HG03045 (cell line): ENCODE data around the gene HPCAL1.

Source experiments
- ATAC-seq: cut with Tn5 transposase; IDR thresholded peaks from one replicate; pipeline ENCODE4 v1.9.1; 2021; ENCODE audit warnings: mild to moderate bottlenecking, moderate library complexity; ENCODE audit not compliant: unreplicated experiment

The HPCAL1 gene

DNA sequence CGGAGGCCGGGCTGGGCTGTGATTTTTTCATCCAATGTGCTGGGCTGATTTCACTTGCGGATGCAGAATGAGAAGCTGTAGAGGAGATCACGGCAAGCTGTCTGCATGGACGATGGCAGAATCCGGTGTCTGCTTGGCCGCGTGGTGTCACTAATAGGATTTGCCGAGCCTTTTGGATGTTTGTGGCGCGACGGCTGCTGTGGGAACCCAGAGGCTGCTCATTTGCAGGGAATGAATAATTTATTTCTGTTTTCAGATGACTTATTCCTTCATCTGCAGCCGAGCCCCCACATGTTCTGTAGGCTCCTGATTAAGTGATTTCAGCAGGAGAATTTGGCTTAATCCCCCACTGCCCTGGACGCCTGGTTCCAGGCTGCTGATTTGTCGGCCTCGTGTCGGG, 82.8 kb downstream of the HPCAL1 start:
- ATAC-seq = no peak

DNA sequence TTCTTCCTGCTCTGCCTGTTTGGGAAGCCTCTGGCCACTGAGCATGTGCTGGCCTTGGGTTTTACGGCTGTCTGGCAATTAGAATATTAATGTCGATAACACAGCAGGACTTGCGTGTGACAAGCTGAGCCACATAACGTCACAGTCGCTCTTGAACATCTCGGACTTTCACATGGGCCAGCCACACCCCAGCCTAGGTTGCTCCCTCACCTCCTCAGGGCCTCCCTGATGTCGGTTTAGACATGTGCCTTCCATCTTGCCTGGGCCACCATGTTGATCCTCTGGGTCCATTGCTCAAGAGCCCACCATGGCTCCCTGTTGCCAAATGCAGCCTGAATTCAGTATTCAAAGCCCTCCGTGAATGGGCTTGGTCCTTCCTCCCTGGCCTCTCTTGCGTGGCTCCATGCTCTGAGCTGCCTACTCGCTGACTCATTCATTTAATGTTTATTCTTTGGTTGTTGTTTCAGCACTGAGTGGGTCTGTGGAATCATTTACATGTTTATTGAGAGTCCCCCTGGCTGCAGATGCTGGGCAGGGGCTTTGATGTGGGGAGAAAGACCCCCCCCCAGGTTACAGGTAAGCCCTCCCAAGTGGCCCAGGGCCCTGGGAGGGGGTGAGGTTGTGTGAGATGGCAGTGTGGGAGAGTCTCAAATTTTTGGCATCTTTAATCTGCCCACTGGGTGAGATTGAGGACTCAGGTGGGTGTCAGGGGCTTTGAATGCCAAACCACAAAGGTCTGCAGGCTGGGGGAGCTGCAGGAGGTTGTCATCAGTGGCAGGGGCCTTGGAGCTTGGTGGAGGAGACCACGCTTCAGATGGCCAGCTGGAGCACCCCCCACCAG, 83.4 kb downstream of the HPCAL1 start:
- no peak for ATAC-seq

DNA sequence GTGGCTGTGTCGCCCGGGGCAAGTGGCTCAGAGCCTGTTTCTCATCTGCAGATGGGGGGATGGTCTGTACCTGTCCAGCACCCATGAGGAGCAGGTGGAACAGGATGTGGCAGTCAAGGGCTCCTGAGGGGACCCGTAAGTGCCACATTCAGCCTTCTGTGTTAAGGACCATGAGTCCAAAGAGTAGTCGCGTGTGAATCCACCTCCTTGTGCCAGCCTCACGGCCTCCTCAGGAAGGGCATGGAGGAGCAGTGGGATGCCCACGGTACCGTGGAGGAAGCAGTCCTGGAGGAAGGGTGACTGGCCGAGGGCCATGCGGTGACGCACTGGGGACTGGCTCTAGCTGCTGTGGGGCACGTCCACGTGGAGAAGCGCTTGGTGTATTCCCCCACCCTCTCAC, 84.3 kb downstream of the HPCAL1 start:
- ATAC-seq = no peak

DNA sequence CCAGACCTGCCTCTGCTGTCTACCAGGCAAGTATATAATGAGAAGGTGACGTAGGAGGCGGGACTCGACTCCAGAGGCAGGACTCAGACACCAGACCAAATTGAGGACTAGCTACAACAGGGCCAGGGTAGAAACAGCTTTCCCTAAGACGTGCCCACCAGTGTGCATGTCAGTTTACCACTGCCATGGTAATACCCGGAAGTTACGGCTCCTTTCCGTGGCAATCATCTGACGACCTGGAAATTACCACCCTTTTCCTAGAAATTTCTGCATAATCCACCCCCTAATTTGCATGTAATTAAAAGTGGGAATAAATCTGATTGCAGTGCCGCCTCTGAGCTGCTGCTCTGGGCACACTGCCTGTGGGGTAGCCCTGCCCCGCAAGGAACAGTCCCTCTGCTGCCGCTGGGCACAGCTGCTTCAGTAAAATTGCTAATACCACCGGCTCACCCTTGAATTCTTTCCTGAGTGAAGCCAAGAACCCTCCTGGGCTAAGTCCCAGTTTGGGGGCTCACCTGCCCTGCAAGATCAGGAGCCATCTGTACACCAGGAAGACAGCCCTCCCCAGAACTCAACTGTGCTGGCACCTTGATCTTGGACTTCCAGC, 86.4 kb downstream of the HPCAL1 start:
- ATAC-seq = no peak

DNA sequence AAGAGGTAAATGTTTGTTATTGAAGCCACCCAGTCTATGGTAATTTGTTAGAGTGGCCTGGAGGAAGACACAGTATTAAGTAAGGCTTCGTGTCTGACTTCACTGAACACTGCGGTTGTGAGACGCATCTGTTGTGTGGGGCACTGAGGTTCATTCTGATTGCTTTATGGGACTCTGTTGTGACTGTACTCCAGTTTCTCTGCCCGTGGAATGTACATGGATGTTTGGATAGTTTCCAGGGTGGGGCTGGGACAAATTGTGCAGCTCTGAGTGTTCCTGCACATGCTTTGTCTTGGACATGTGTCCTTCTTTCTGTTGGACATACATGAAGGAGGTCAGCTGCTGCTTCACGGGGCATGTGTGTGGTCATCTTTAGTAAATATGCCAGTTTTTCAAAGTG, 86.9 kb downstream of the HPCAL1 start:
- ATAC-seq = no peak

DNA sequence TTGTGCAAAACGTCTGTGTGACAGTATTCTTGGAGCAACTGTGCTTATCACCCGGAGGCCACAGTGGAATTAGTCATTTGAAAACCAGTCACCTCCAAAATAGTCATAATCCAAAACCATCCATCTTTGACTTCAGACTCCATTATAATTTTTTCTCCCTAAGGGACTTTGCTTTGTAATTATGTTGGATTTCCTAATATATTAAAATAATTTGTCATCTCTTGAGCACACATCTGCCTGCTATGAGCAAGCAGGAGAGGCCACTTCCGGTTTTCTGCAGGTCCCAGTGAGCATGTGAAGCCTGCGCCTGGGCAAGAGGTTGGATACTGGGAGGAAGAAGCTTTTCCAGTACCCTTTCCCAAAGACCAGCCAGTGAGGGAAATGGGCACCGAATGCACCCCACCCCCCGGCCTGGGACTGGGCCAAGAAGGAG, 87.7 kb downstream of the HPCAL1 start:
- no peak for ATAC-seq

DNA sequence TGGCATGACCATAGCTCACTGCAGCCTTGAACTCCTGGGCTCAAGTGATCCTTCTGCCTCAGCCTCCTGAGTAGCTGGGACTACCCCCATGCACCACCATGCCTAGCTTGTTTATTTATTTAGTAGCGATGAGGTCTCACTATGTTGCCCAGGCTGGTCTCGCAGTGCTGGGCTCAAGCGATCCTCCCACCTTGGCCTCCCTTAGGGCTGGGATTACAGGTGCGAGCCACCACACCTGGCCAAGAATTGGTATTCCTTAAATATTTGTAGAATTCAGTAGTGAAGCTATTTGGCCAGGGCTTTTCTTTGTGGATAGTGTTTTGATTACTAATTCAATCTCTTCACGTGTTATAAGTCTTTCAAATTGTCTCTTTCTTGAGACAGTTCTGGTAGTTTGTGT, 89.4 kb downstream of the HPCAL1 start:
- ATAC-seq = no peak

DNA sequence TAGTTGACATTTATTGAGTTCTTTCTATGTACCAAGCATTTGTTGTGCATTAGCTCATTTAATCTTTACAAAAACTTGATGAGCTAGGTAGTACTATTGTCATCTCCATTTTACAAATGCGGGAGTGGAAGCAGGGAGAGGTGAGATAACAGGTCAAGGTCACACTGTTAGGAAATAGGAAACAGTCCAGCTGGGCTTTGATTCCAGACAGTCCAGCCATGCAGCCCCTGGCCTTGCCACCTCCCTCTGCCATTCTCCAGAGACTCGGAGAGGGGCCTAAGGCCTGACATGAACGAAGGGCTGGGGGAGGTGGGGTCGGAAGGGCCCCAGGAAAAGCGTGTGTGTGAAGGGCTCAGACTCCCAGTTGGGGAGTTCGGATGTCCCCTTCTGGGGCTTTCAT, 89.8 kb downstream of the HPCAL1 start:
- ATAC-seq = no peak

DNA sequence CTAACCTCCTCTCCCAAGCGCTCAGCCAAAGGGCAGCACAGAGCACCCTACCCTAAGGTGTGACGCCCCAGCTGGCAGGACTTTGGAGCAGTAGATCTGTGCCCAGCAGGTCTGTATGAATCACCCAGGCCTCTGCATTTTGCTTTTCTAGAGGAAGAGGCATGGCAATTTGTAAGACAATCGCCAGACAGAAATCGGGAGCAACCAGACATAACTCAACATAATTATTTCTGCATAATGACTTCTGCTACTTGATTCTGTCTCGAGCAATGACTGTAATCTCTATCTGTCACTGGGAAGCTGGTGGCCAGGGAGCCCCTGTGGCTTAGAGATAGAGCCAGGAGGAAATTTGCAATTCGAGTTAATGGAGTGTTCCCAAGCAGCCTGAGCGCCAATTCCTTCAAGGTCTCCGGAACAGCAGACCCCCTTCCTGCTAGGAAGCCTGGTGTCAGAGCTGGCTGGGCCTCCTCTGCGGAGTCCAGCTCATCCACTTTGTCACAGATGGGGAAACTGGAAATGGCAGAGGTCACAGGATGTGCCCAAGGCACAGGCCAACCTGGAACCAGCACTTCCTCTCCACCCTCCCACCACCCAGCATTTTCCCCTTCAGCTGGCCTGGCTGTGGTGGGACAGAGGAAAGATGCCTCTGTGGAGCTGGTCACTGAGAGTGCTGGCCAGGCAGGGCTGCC, 90.4 kb downstream of the HPCAL1 start:
- no peak for ATAC-seq

DNA sequence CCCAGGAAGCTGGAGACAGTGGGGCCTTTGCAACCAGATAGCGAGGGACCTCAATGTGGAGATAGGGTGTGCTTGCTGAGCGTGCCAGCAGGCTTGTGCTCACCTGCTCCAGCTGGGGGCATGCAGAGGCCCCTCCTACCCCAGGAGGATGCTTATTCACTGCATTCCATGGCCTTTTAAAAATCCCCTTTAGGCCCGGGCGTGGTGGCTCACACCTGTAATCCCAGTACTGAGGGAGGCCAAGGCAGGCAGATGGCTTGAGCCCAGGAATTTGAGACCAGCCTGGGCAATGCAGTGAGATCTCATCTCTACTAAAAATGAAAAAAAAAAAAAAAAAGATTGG, 90.9 kb downstream of the HPCAL1 start:
- ATAC-seq = no peak

DNA sequence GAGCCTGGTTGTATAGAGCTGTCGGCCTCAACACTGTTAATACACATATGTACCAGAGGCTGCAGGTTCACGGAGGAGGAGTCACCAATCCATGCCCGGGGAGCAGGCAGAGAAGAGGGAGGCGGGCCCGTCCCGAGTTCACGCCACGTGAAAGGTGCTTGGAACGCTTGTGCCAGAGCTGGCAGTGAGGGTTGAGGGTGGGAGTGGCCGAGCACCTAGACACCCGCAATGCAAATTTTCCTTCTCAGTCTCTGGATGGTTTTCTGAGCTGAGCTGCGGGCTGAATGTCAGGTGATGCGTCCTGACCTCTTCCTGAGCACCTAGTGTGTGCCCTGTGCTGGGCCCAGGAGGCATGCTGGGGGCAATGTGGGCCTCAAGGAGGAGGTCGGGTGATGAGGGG, 93.2 kb downstream of the HPCAL1 start:
- ATAC-seq = no peak

DNA sequence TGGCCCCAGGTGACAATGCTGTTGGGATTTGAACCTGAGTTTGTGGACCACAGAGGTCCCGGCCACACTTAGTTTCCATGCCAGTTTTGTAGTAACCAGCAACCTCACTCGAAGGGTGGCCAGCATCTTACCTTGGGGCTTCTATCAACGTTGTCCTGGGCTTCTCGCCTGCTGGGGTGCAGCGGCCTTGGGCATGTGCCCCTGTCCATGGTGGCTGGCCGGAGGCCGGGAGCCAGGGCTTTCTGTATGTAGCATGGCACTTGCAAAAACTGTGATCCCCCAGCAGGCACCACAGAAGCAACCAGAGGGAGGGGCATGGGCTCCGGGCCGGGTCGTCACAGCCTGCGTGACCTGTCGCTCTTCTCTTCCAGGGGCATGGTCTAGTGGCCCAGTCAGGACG, 93.8 kb downstream of the HPCAL1 start:
- no peak for ATAC-seq

DNA sequence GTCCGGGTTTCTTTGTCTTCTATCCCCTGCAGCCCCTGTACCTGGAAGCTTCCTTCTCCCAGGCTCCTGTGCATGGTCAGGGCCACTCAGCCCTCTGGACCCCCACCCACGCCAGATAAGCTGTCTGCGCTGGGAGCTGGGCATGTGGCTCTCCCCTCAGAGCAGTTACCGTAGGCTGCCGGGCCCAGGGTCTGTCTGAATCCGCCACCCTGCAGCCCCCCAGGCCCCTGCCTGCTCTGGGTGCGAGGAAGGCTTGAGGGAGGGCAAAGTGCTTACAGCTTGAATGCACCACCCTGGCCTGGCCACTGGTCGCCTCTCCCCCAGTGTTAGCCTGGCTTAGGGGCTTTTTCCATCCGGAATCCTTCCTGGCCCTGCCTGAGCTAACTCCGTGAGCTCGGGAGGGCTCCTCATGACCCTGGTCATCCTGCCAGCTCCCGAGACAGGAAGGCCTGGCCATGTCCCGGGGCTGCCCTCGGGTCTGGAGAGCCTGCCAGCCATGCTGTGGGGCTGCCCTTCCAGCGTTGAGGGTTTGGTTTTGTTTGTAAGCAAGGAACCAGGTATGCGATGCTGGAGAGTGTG, 94.7 kb downstream of the HPCAL1 start:
- no peak for ATAC-seq

DNA sequence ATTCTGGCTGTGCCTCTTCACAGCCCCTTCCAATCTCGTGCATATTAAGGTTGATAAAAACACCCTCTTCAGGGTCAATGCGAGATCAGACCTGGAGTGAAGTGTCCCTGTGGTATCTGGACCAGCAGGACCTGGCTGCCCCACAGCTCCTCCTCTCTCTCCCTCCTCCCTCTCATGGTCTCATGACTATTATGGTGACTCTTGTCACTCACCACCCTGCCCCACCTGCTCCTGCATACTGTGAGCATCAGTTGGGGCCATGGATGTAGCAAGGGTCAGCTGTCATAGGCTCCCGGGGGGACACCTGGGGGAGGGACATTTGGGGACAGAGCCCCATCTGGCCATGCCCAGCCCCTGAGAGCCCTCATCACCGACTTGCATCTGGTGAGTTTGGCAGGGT, 95.2 kb downstream of the HPCAL1 start:
- no peak for ATAC-seq

DNA sequence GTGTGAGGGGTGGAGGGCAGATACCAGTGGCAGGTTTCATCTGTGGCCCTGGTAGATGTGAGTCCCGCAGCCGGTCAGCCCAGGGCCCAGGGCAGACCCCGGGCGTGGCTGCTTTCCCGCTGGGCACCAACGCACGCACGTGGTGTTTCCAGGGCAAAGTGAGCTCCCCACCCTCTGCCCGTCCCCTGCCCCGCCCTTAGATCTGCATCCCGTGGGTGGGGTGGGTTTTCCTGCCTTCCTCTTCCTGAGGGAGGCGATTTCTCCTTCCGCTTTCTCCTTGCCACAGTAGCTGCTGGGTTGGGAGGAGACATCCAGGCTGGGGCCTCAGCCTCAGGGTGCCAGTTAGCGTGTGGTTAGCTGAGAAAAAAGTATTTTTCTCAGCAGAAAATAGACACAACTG, 95.8 kb downstream of the HPCAL1 start:
- no peak for ATAC-seq

DNA sequence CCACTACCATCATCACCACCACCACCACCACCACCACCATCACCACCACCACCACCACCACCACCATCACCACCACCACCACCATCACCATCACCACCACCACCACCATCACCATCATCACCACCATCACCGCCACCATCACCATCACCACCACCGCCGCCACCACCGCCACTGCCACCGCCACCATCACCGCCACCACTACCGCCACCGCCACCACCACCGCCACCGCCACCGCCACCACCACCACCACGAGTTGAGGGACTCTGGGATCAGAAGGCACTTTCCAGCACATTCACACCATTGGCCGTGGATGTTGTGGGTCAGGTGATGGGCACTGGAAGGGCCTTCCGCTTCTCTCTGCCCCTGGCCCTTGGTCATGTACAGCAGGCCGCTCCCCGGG, 96.7 kb downstream of the HPCAL1 start:
- no peak for ATAC-seq

DNA sequence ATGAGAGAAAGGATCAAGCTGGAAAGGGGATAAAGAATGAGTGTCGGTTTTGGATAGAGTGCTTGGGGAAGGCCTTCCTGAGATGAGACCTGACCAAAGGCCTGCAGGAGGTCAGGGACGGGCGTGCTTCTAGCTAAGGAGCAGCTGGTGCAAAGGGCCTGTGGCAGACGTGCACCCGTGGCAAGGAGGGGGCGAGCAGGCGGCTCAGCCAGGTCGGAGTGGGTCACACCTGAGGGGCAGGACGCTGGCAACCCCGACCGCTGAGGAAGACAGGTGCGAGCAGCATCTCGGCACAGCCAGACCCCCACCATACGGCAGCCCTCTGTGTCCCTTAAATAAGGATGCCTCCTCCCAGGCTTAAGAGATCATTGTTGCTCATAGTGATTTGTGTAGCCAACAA, 97.3 kb downstream of the HPCAL1 start:
- ATAC-seq = no peak

DNA sequence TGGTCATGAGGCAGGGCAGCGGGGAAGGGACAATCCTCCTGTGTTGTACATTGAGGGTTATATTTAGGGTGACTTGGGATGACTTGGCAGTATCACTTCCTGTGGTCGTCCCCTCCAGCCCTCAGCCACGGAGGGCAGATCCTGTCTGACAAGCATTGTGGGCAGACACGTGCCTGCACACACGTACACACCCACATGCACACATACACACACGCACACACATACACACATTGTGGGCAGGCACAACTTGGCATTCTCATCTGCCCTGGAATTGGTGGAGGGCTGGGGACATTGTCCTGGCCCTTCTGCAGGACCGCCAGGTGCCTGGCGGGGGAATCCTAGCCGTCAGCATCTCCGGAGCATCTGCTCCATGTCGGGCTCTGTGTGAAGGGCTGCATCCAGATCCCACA, 97.9 kb downstream of the HPCAL1 start:
- no peak for ATAC-seq

DNA sequence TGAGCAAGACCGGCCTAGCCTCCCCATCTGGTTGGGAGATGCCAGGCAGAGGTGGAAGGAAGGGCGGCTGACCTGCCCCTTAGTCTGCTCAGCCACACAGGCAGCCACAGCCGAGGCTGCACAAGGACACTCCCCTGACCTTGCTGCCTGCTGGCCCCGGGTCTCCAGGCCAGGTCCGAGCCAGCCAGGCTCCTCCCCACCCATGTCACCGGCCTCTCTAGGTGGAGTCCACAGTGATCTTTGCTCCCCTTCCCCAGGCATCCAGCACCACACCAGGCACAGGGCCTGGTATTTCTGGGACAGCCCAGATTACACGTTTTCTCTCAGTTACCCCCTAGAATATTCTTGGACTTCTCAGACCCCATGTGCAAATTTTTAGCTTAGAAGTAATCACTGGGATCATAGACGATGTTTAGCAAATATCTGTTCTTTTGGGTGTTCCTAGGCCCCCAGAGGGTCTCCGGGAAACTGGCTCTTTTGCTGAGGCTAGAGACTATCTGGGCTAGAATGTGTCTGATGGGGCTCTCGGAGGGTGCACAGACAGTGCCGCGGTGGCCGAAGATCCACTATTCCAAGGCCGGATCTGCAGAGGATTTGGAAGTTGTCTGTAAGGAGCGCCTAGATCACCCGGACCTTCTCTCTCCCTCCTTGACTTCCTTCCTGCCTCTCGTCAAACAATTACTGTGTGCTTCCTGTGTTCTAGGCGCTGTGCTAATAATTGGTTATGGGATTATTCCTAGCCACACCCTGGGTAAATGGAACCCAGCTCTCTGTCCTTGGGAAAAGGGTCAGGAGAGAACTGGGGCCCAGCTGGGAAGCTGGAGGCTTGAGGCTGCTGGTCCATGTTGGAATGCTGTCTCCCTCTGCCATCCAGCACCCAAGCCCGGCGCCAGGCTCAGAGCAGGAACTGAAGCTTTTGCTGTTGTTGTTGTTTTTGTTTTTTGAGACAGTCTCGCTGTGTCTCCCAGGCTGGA, 98.6 kb downstream of the HPCAL1 start:
- ATAC-seq = no peak

DNA sequence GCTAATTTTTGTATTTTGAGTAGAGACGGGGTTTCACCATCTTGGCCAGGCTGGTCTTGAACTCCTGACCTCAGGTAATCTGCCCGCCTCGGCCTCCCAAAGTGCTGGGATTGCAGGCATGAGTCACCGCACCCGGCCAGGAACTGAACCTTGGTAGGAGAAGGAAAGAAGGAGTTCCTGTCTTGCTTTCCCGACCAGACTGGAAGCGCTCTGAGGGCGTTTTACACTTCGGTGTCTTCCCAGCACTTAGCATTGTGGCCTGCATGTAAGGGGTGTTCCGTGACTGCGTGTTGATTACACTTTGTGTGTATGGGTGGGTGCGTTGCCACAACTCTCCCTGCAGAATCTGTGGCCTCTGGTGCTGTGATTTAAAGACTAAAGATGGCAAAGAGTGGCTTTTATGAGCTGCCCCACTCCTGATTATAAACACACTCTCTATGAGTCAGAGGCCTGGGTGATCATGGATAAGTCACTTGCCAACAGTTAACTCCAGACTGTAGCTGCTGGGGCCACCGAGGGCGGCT, 99.4 kb downstream of the HPCAL1 start:
- ATAC-seq = no peak
